ENCODE data around the gene SOX6. TPM values are rescaled to one million over a fixed set of nuclear protein-coding genes. Genes with fewer than 3 reads are reported as not detected.

SOX6 gene
- polyA plus RNA-seq, 3 donors: not detected

- H3K4me1 Mint-ChIP-seq: no peaks in the 10 kb centered on the region
- H3K9me3 Mint-ChIP-seq: no peaks in the 10 kb centered on the region
- no peaks in the 10 kb centered on the region for H3K79me2 ChIP-seq (ENCODE audit: insufficient read depth, low read length)
- no peak overlapping the region for H3K27ac Mint-ChIP-seq
- no CpG with 5 or more reads among the region's 1 CpG for WGBS (ENCODE audit: insufficient coverage)
- no peaks in the 10 kb centered on the region for H4K20me1 ChIP-seq (ENCODE audit: insufficient read depth, low read length)
- intact Hi-C loops (cut with micrococcal nuclease): no loop called here
- DNase-seq: no peak
- H3K9me3 ChIP-seq (replicated peaks in 1 of 2; ENCODE audit: control insufficient read depth in 1 of 2, insufficient read depth in 1 of 2, low read length in 2 of 2): no peaks in the 10 kb centered on the region
- no peak overlapping the region for H3K4me2 ChIP-seq (replicated peaks; ENCODE audit: extremely low read depth, low read length, poor library complexity, severe bottlenecking)
- H3K36me3 ChIP-seq (replicated peaks in 1 of 2; ENCODE audit: control insufficient read depth in 1 of 2, insufficient read depth in 2 of 2, low read length in 2 of 2): no peaks in the 10 kb centered on the region
- H3K9ac ChIP-seq (ENCODE audit: insufficient read depth, low read length, poor library complexity, severe bottlenecking): no peak overlapping the region
- no peak overlapping the region for H2AFZ ChIP-seq (ENCODE audit: insufficient read depth, low read depth, low read length, poor library complexity, severe bottlenecking)
- no peak overlapping the region for H3K27ac ChIP-seq (ENCODE audit: low read depth in 1 of 2, low read length in 2 of 2)
- TF ChIP-seq CTCF (IDR thresholded peaks at IDR 0.05): no peak
- no peaks in the 10 kb centered on the region for H3K4me1 ChIP-seq (ENCODE audit: control insufficient read depth in 1 of 2, insufficient read depth in 2 of 2, low read length in 2 of 2)
- no peaks in the 10 kb centered on the region for H3K36me3 Mint-ChIP-seq
- no peaks in the 10 kb centered on the region for H3K27me3 ChIP-seq (ENCODE audit: control insufficient read depth in 2 of 2, insufficient read depth in 2 of 2, low read length in 2 of 2)
- H3K27me3 Mint-ChIP-seq (ENCODE audit: low read depth in 3 of 3): no peaks in the 10 kb centered on the region
- no peak overlapping the region for H3K4me3 ChIP-seq (replicated peaks in 1 of 3; ENCODE audit: low read depth in 2 of 3, low read length in 3 of 3)
- H3K4me3 Mint-ChIP-seq: no peak overlapping the region
These were observed 20.9 kb downstream of the SOX6 start for GRCh38 chr11:16335236-16335962.

GRCh38 chr11:16326679-16327297 lies 29.6 kb downstream of the SOX6 start:
- intact Hi-C loops (cut with micrococcal nuclease): no loop called here
- no peaks in the 10 kb centered on the region for H3K27me3 Mint-ChIP-seq (ENCODE audit: low read depth in 3 of 3)
- Histone ChIP-seq H3K4me3 (replicated peaks in 1 of 3; ENCODE audit: low read depth in 2 of 3, low read length in 3 of 3) (no peak overlapping the region), H4K20me1 (ENCODE audit: insufficient read depth, low read length) (no peaks in the 10 kb centered on the region), H3K27me3 (ENCODE audit: control insufficient read depth in 2 of 2, insufficient read depth in 2 of 2, low read length in 2 of 2) (no peaks in the 10 kb centered on the region), H3K4me2 (replicated peaks; ENCODE audit: extremely low read depth, low read length, poor library complexity, severe bottlenecking) (no peak overlapping the region), H3K4me1 (ENCODE audit: control insufficient read depth in 1 of 2, insufficient read depth in 2 of 2, low read length in 2 of 2) (no peaks in the 10 kb centered on the region), H3K9ac (ENCODE audit: insufficient read depth, low read length, poor library complexity, severe bottlenecking) (no peak overlapping the region), H3K36me3 (replicated peaks in 1 of 2; ENCODE audit: control insufficient read depth in 1 of 2, insufficient read depth in 2 of 2, low read length in 2 of 2) (no peaks in the 10 kb centered on the region), H3K79me2 (ENCODE audit: insufficient read depth, low read length) (no peaks in the 10 kb centered on the region), H3K9me3 (replicated peaks in 1 of 2; ENCODE audit: control insufficient read depth in 1 of 2, insufficient read depth in 1 of 2, low read length in 2 of 2) (no peaks in the 10 kb centered on the region), H3K27ac (ENCODE audit: low read depth in 1 of 2, low read length in 2 of 2) (no peak overlapping the region), H2AFZ (ENCODE audit: insufficient read depth, low read depth, low read length, poor library complexity, severe bottlenecking) (no peak overlapping the region)
- no peaks in the 10 kb centered on the region for H3K4me1 Mint-ChIP-seq
- no peaks in the 10 kb centered on the region for H3K36me3 Mint-ChIP-seq
- WGBS (ENCODE audit: insufficient coverage): no CpG with 5 or more reads among the region's 4 CpGs
- no peak for DNase-seq
- H3K4me3 Mint-ChIP-seq: no peak overlapping the region
- H3K9me3 Mint-ChIP-seq: peaks cover 0 to 4% (median 2%) of the 10 kb centered on the region in 7 donors
- no peak overlapping the region for H3K27ac Mint-ChIP-seq
- no peak for TF ChIP-seq CTCF (IDR thresholded peaks at IDR 0.05)
